HepG2 (cell line): ENCODE results near the gene ABCB9. TPM values are rescaled to one million over a fixed set of nuclear protein-coding genes. Genes with fewer than 3 reads are reported as not detected.

ENCODE experiments used
- ATAC-seq: fragments of 200-7000 bp; cut with Tn5 transposase; 3 replicates; pipeline ENCODE4 v1.9.1; 2020; ENCODE audit warnings: mild to moderate bottlenecking, moderate library complexity
- BruUV-seq: library from RNA; stranded (reverse); fragments of 400-500 nt; replicated peaks from 2 replicates; lab custom pipeline; 2021; lab: Mats Ljungman, UMichigan
- CTCF ChIA-PET: fragments of 300-600 bp; formaldehyde crosslinking; extraction: SDS; loops from one replicate; lab custom pipeline; 2021; ENCODE audit warnings: low total read pairs, inconsistent platforms, low intra/inter-chr PET ratio; lab: Yijun Ruan, JAX
- POLR2A ChIA-PET: fragments of 350-600 bp; sonication (Branson Sonifier 250); formaldehyde crosslinking; loops from one replicate; lab custom pipeline; 2020; ENCODE audit warnings: antibody characterized with exemption, inconsistent platforms; lab: Yijun Ruan, JAX
- DNase-seq: peaks from one replicate; pipeline ENCODE4 v3.0.0-alpha.2; 2015; ENCODE audit warnings: low spot score
- FAIRE-seq: peaks from 3 replicates; lab custom pipeline; 2011; peaks lifted over from hg19 to GRCh38; lab: Jason Lieb, UNC
- H2AFZ ChIP-seq: one replicate; pipeline ENCODE4 v1.6.1; 2011; ENCODE audit warnings: low read length, inconsistent platforms
- H3K27ac ChIP-seq: fragments of 300-600 bp; 3 replicates; pipeline ENCODE4 v1.8.0; 2011; ENCODE audit warnings: mixed run types, mild to moderate bottlenecking, mixed read lengths, low read length, inconsistent platforms; ENCODE audit not compliant: insufficient read depth; ENCODE audit errors: extremely low read length
- H3K27me3 ChIP-seq, 2 experiments: fragments of 200-600 bp in 1 of 2; 2 replicates in 1 of 2; 3 replicates in 1 of 2; pipeline versions ENCODE4 v1.6.0 to v1.8.0; 2011; ENCODE audit warnings: low read length in 2 of 2, mild to moderate bottlenecking in 2 of 2, moderate library complexity in 2 of 2, inconsistent platforms in 1 of 2; ENCODE audit not compliant: insufficient read depth in 2 of 2, control insufficient read depth in 1 of 2
- H3K36me3 ChIP-seq, 2 experiments: fragments of 200-600 bp in 1 of 2; replicated peaks in 1 of 2; 2 replicates in 1 of 2; 3 replicates in 1 of 2; pipeline versions ENCODE4 v1.5.1 to v1.8.0; 2011; ENCODE audit warnings: low read length in 2 of 2, inconsistent platforms in 1 of 2; ENCODE audit not compliant: insufficient read depth in 2 of 2, control insufficient read depth in 1 of 2
- H3K4me1 ChIP-seq: 2 replicates; pipeline ENCODE4 v1.5.1; 2012; ENCODE audit warnings: low read length, inconsistent platforms; ENCODE audit not compliant: insufficient read depth
- H3K4me2 ChIP-seq: 2 replicates; pipeline ENCODE4 v1.6.0; 2011; ENCODE audit warnings: low read depth, low read length, inconsistent platforms
- H3K4me3 ChIP-seq, 3 experiments: fragments of 200-600 bp in 1 of 3; sonication (generic), shearing (Covaris generic) in 1 of 3; replicated peaks in 1 of 3; 2 replicates each; pipeline ENCODE4 v1.5.1; 2011 to 2016; ENCODE audit warnings: low read length in 3 of 3, inconsistent platforms in 2 of 3, low read depth in 2 of 3, mild to moderate bottlenecking in 2 of 3, control low read depth in 1 of 3, mixed read lengths in 1 of 3; ENCODE audit not compliant: insufficient read depth in 1 of 3
- H3K79me2 ChIP-seq: one replicate; pipeline ENCODE4 v1.6.1; 2011; ENCODE audit warnings: low read length, inconsistent platforms; ENCODE audit not compliant: insufficient read depth
- H3K9ac ChIP-seq: 2 replicates; pipeline ENCODE4 v1.6.0; 2011; ENCODE audit warnings: mild to moderate bottlenecking, low read depth, low read length, inconsistent platforms; ENCODE audit not compliant: insufficient read depth
- H3K9me3 ChIP-seq: 2 replicates; pipeline ENCODE4 v1.5.1; 2012; ENCODE audit warnings: mild to moderate bottlenecking, low read length
- H4K20me1 ChIP-seq: 2 replicates; pipeline ENCODE4 v1.6.0; 2011; ENCODE audit warnings: inconsistent platforms, mild to moderate bottlenecking, low read length, moderate library complexity; ENCODE audit not compliant: insufficient read depth
- E2F5 ChIP-seq: sonication (generic); formaldehyde crosslinking; conservative IDR thresholded peaks from 2 replicates; pipeline ENCODE4 v1.4.0; 2020; ENCODE audit warnings: missing genetic modification reagents
- GABPA ChIP-seq, 2 experiments: IDR thresholded peaks; 2 replicates each; pipeline ENCODE4 v1.6.1; 2011 to 2016; ENCODE audit warnings: low read depth in 2 of 2, low read length in 1 of 2, missing biosample characterization in 1 of 2, missing genetic modification characterization in 1 of 2
- GATAD2A ChIP-seq: IDR thresholded peaks from 2 replicates; pipeline ENCODE4 v1.6.1; 2016
- MIXL1 ChIP-seq: IDR thresholded peaks from 2 replicates; pipeline ENCODE4 v1.6.1; 2016
- NCOA5 ChIP-seq: sonication (generic); formaldehyde crosslinking; IDR thresholded peaks from 2 replicates; pipeline ENCODE4 v1.4.0; 2020; ENCODE audit warnings: missing genetic modification reagents
- SIX4 ChIP-seq: sonication (generic); formaldehyde crosslinking; IDR thresholded peaks from 2 replicates; pipeline ENCODE4 v1.4.0; 2020; ENCODE audit warnings: missing genetic modification reagents
- SP5 ChIP-seq: IDR thresholded peaks from 2 replicates; pipeline ENCODE4 v1.6.1; 2016; ENCODE audit warnings: low read depth, borderline replicate concordance
- TGIF2 ChIP-seq: IDR thresholded peaks from 2 replicates; pipeline ENCODE4 v1.6.1; 2016; ENCODE audit warnings: control low read depth, missing compliant biosample characterization
- ZNF644 ChIP-seq: IDR thresholded peaks from 2 replicates; pipeline ENCODE4 v1.6.1; 2016; ENCODE audit warnings: low read depth
- ZNF646 ChIP-seq: sonication (generic); formaldehyde crosslinking; IDR thresholded peaks from 2 replicates; pipeline ENCODE4 v1.9.0; 2021; ENCODE audit warnings: mild to moderate bottlenecking, missing genetic modification reagents
- ZNF687 ChIP-seq: sonication (generic); formaldehyde crosslinking; IDR thresholded peaks from 2 replicates; pipeline ENCODE4 v1.5.1; 2020; ENCODE audit warnings: mild to moderate bottlenecking, missing genetic modification reagents, moderate library complexity
- ZNF703 ChIP-seq: sonication (generic); formaldehyde crosslinking; IDR thresholded peaks from 2 replicates; pipeline ENCODE4 v1.5.1; 2020; ENCODE audit warnings: missing genetic modification reagents, mild to moderate bottlenecking, moderate library complexity, borderline replicate concordance
- ZNF816 ChIP-seq: sonication (generic); formaldehyde crosslinking; IDR thresholded peaks from 2 replicates; pipeline ENCODE4 v1.8.0; 2022; ENCODE audit warnings: missing genetic modification reagents, mild to moderate bottlenecking, borderline replicate concordance
- ZSCAN30 ChIP-seq: sonication (generic); formaldehyde crosslinking; IDR thresholded peaks from 2 replicates; pipeline ENCODE4 v1.5.0; 2020; ENCODE audit warnings: mild to moderate bottlenecking, missing genetic modification reagents
- WGBS: methylation state at CpG from one replicate; pipeline ENCODE4 v1.1.6; 2017; ENCODE audit warnings: low lambda C conversion rate; 5-methylcytosine and 5-hydroxymethylcytosine counted together
- in situ Hi-C: cut with HindIII; loops from 2 replicates; pipeline ENCODE4 v1.10.0; 2017; ENCODE audit warnings: low pct_unique_long_range_greater_than_20kb; ENCODE audit not compliant: extremely low pct_ligation_motif_present
- intact Hi-C: fragments of 100-400 bp; cut with micrococcal nuclease; formaldehyde crosslinking; loops from one replicate; pipeline ENCODE4 v1.10.0; 2022; ENCODE audit not compliant: unreplicated experiment
- polyA plus RNA-seq, 8 experiments: library from polyadenylated mRNA; depleted of rRNA in 3 of 8; stranded (reverse) in 7 of 8; unstranded in 1 of 8; fragments of >200 nt; fragmentation: Illumina TruSeq in 4 of 8; extraction: Trizol in 4 of 8; gene quantifications; 2 replicates each; pipeline versions ENCODE4 v1.2.1 to v1.2.3, GENCODE V29; 2011 to 2016; ENCODE audit warnings: low read depth in 4 of 8, missing spikeins in 1 of 8, mixed read lengths in 1 of 8; ENCODE audit not compliant: insufficient read depth in 1 of 8
- total RNA-seq, 5 experiments: library from RNA; depleted of rRNA; stranded (reverse); fragments of >200 nt; fragmentation: Illumina TruSeq; extraction: Trizol; gene quantifications; 2 replicates each; pipeline ENCODE4 v1.2.3, GENCODE V29; 2016; ENCODE audit warnings: low read depth in 1 of 5

Gene ABCB9
- total and polyA plus RNA-seq, 2 of the 13 experiments (the other 11 are each of a cell fraction or from before 2014, with no cell fraction given): 5.1 to 6.0 TPM

GRCh38 chr12:122988036-122988435, 21.8 kb upstream of the ABCB9 start:
- no TSS peak for BruUV-seq
- no peak for ATAC-seq

More at GRCh38 chr12:122988036-122988435, 21.8 kb upstream of the ABCB9 start:
- Histone ChIP-seq H2AFZ (no peak overlapping the region), H3K9ac (no peak overlapping the region), H3K79me2 (no peaks in the 10 kb centered on the region), H3K4me3 (no peak overlapping the region), H3K36me3 (peaks cover 4 to 6% of the 10 kb centered on the region in 2 experiments; a peak in 4 of 5 replicates), H4K20me1 (no peaks in the 10 kb centered on the region), H3K27ac (no peak overlapping the region), H3K9me3 (no peaks in the 10 kb centered on the region), H3K4me1 (peaks cover 25% of the 10 kb centered on the region), H3K27me3 (no peaks in the 10 kb centered on the region), H3K4me2 (no peak overlapping the region)
- TF ChIP-seq GABPA (IDR thresholded peaks at IDR 0.05; ENCODE audit: low read depth, low read length) (no peak), GABPA (CRISPR knock-in tag; IDR thresholded peaks at IDR 0.05; ENCODE audit: low read depth) (no peak), MIXL1 (CRISPR knock-in tag) (no peak), SP5 (CRISPR knock-in tag) (no peak), ZNF703 (CRISPR knock-in tag) (no peak), SIX4 (CRISPR knock-in tag) (no peak), ZNF646 (no peak), TGIF2 (no peak), ZNF816 (CRISPR knock-in tag) (no peak), ZNF687 (CRISPR knock-in tag) (no peak), NCOA5 (no peak), E2F5 (CRISPR knock-in tag) (no peak), GATAD2A (CRISPR knock-in tag) (no peak), ZSCAN30 (CRISPR knock-in tag) (no peak), ZNF644 (CRISPR knock-in tag) (no peak)
- FAIRE-seq (no peak), DNase-seq (no peak)
- POLR2A ChIA-PET: no interaction called here
- CTCF ChIA-PET: no interaction called here
- 88% methylated on average over 2 of the region's 13 CpGs for WGBS
- in situ Hi-C loops (no loop called here), intact Hi-C loops (no loop called here)
